Measurements from ENCODE around the gene FANCL. TPM values are rescaled to one million over a fixed set of nuclear protein-coding genes. Genes with fewer than 3 reads are reported as not detected.

Gene FANCL
- total and polyA plus RNA-seq, 11 donors, result 6.3 to 17.5 (median 9.8) TPM

DNA sequence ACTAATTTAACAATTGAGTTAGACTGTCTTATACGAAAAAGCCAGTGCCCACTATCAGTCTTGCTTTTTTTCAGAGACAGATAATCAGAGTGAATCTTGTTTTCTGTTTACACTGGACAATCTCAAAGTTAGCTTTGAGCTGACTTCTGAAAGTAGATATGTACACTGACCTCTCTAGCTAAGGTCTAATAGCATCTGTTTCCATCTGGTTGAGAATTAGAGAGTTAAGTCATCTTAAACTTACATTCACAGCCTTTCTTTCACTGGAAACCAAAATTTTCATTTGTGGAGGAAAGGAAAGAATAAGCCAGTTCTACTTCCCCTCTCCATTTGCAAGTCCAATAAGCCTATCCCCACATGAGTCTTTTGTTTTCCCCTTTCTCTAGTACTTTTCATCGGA is 105.3 kb downstream of the FANCL start:
- H3K36me3 ChIP-seq, result peaks cover 0 to 34% (median 20%) of the 10 kb centered on the region in 9 donors
- peaks cover 0 to 26% (median 8%) of the 10 kb centered on the region in 12 donors for H3K4me1 ChIP-seq
- no peak for DNase-seq
- no peak for ATAC-seq
- intact Hi-C loops (cut with DNase I), result loop anchor here in 2 of 10 donors (10.0 kb wide), 1 partner anchor 91 kb away; the partner anchor contains the start of gene VRK2 (in 2 of the 2)
- TF ChIP-seq, protein P1, sequence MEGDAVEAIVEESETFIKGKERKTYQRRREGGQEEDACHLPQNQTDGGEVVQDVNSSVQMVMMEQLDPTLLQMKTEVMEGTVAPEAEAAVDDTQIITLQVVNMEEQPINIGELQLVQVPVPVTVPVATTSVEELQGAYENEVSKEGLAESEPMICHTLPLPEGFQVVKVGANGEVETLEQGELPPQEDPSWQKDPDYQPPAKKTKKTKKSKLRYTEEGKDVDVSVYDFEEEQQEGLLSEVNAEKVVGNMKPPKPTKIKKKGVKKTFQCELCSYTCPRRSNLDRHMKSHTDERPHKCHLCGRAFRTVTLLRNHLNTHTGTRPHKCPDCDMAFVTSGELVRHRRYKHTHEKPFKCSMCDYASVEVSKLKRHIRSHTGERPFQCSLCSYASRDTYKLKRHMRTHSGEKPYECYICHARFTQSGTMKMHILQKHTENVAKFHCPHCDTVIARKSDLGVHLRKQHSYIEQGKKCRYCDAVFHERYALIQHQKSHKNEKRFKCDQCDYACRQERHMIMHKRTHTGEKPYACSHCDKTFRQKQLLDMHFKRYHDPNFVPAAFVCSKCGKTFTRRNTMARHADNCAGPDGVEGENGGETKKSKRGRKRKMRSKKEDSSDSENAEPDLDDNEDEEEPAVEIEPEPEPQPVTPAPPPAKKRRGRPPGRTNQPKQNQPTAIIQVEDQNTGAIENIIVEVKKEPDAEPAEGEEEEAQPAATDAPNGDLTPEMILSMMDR (IDR thresholded peaks at IDR 0.05), result no peak
- TF ChIP-seq POLR2A (IDR thresholded peaks at IDR 0.05), result no peak
- no peaks in the 10 kb centered on the region for H3K9me3 ChIP-seq
- no peaks in the 10 kb centered on the region for H3K27me3 ChIP-seq
- H3K27ac ChIP-seq, result no peak overlapping the region
- WGBS, 4 donors, result 64 to 69% (median 66%) methylated on average over 2 of the region's 2 CpGs
- H3K4me3 ChIP-seq, result no peak overlapping the region

DNA sequence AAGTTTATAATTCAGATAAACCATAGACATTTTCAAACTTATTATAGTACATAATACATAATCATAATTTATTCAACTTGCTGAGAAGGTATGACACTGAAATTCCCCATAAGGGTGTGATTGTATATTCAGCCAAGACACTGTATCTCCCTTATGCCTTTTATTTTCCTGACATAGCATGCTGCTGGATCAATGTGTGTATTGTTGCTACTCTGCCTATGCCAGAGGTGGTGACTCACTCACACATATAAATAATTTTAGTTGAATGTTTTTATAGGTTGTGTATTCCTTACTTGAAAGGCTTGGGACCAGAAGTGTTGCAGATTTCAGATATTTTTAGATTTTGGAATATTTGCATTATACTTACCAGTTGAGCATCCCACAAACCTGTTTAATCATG is 107.7 kb downstream of the FANCL start:
- peaks cover 0 to 26% (median 8%) of the 10 kb centered on the region in 12 donors for H3K4me1 ChIP-seq
- intact Hi-C loops (cut with DNase I), result loop anchor here in 2 of 10 donors (10.0 kb wide), 1 partner anchor 89 kb away; the partner anchor contains the start of gene VRK2 (in 2 of the 2)
- ATAC-seq, result no peak
- TF ChIP-seq, protein P1 (IDR thresholded peaks at IDR 0.05), result no peak
- TF ChIP-seq POLR2A (IDR thresholded peaks at IDR 0.05), result no peak
- no peaks in the 10 kb centered on the region for H3K27me3 ChIP-seq
- H3K9me3 ChIP-seq, result no peaks in the 10 kb centered on the region
- peaks cover 0 to 23% (median 15%) of the 10 kb centered on the region in 9 donors for H3K36me3 ChIP-seq
- no peak for DNase-seq
- H3K27ac ChIP-seq, result no peak overlapping the region
- no peak overlapping the region for H3K4me3 ChIP-seq

DNA sequence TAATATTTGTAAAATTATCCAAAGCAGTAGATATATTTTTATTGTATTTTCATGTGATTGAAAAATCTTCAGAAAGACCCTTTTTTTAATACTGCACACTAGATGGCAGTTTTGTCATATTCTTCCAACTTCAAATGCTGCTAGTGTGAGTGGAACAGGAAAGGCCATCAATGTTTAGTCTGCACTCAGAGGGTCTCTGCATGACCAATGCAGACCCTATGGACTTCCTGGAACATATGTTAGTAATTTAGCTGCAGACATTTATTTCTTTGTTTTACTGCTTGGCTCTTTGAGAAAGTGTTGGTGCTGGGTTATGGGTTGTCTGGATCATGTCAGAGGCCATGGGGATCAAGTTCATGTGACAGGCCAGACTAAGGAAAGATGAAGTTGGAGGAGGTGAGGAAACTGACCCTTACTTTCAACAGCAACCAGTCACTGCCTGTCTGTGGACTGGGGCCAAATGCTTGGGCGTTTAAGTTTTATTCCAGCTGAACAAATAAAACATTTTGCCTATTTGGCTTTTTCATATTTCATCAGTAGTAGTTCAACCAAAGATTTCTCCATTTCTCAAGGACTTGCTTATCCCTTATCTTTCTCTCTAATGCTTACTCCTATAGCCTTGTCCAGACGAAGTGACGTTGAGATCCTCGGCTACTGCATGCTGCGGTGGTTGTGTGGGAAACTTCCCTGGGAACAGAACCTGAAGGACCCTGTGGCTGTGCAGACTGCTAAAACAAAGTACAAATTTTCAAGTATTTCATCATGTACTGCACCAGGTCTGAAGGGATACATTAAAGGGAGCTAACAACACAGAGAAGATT is 109.7 kb downstream of the FANCL start:
- peak overlapping the region in 2 of 12 donors; percentile 3 to 15 for H3K27ac ChIP-seq
- TF ChIP-seq POLR2A (IDR thresholded peaks at IDR 0.05), result no peak
- TF ChIP-seq, protein P1 (IDR thresholded peaks at IDR 0.05), result peak in 6 of 12 donors; percentile 11 to 43 (median 34)
- no peaks in the 10 kb centered on the region for H3K27me3 ChIP-seq
- intact Hi-C loops (cut with DNase I), result loop anchor here in 2 of 10 donors (10.0 kb wide), 1 partner anchor 87 kb away; the partner anchor contains the start of gene VRK2 (in 2 of the 2)
- peaks cover 0 to 13% (median 0%) of the 10 kb centered on the region in 12 donors for H3K4me1 ChIP-seq
- ATAC-seq (peak; percentile 26 to 90 (median 45)), DNase-seq (peak in 4 of 5 donors; percentile 38 to 59 (median 42))
- no peaks in the 10 kb centered on the region for H3K9me3 ChIP-seq
- WGBS, 4 donors, result 67 to 71% (median 70%) methylated on average over 5 of the region's 5 CpGs
- peaks cover 0 to 23% (median 15%) of the 10 kb centered on the region in 9 donors for H3K36me3 ChIP-seq
- no peak overlapping the region for H3K4me3 ChIP-seq

DNA sequence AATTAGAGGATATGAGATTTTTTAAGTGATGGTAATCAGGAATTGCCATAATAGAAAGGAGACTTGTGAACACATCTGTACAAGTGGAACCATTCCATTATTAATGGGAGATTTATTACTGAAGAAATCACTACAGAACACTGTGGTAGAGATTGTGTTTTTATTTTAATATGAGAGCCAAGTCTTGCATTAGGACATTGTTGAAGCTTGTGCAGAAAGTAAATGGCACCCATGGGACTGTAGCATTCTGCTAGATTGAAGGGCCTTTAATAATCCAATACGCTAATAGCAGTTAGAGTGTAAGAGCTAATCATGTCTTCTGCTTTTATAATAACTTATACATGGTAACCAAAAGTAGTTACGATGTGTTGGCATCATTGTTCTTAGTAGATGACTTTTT is 110.9 kb downstream of the FANCL start:
- DNase-seq (no peak), ATAC-seq (peak in 1 of 4 donors; percentile 35)
- H3K27ac ChIP-seq, result no peak overlapping the region
- no peaks in the 10 kb centered on the region for H3K27me3 ChIP-seq
- H3K36me3 ChIP-seq, result peaks cover 0 to 28% (median 15%) of the 10 kb centered on the region in 9 donors
- no peaks in the 10 kb centered on the region for H3K9me3 ChIP-seq
- TF ChIP-seq, protein P1 (IDR thresholded peaks at IDR 0.05), result no peak
- TF ChIP-seq POLR2A (IDR thresholded peaks at IDR 0.05), result no peak
- H3K4me3 ChIP-seq, result no peak overlapping the region
- WGBS, 4 donors, result 77 to 88% (median 81%) methylated on average over 2 of the region's 2 CpGs
- intact Hi-C loops (cut with DNase I), result loop anchor here in 2 of 10 donors (10.0 kb wide), 1 partner anchor 85 kb away; the partner anchor contains the start of gene VRK2 (in 2 of the 2)
- H3K4me1 ChIP-seq, result peaks cover 0 to 13% (median 0%) of the 10 kb centered on the region in 12 donors

Measured in heart left ventricle (tissue), 16 donors.